Neural progenitor cell (in vitro differentiated cells): ENCODE data around the gene ELF1. TPM values are rescaled to one million over a fixed set of nuclear protein-coding genes. Genes with fewer than 3 reads are reported as not detected.
A peak's percentile ranks its signal among the peaks of the same experiment; 100 is the strongest.

ENCODE experiments used
- DNase-seq: peaks from one replicate; pipeline ENCODE4 v3.0.0-alpha.2; 2016; ENCODE audit warnings: low spot score
- H2AFZ ChIP-seq: fragments of 200-600 bp; sonication (generic); replicated peaks from 2 replicates; pipeline ENCODE4 v1.6.1; 2016; ENCODE audit warnings: antibody characterized with exemption
- H3F3A ChIP-seq: fragments of 200-600 bp; sonication (generic); 2 replicates; pipeline ENCODE4 v1.6.1; 2016; ENCODE audit warnings: antibody characterized with exemption, low read depth
- H3K27ac ChIP-seq: fragments of 200-600 bp; sonication (generic); 2 replicates; pipeline ENCODE4 v1.5.1; 2016; ENCODE audit warnings: mild to moderate bottlenecking
- H3K27me3 ChIP-seq: fragments of 200-600 bp; sonication (generic); 2 replicates; pipeline ENCODE4 v1.6.1; 2016; ENCODE audit warnings: mild to moderate bottlenecking, moderate library complexity
- H3K36me3 ChIP-seq: fragments of 200-600 bp; sonication (generic); 2 replicates; pipeline ENCODE4 v1.5.1; 2016
- H3K4me1 ChIP-seq: fragments of 200-600 bp; sonication (generic); 2 replicates; pipeline ENCODE4 v1.6.1; 2016; ENCODE audit warnings: mixed run types
- H3K4me2 ChIP-seq: fragments of 200-600 bp; sonication (generic); 2 replicates; pipeline ENCODE4 v1.6.1; 2016
- H3K4me3 ChIP-seq: fragments of 200-600 bp; sonication (generic); 2 replicates; pipeline ENCODE4 v1.5.1; 2016
- H3K79me2 ChIP-seq: fragments of 200-600 bp; sonication (generic); 2 replicates; pipeline ENCODE4 v1.6.1; 2016; ENCODE audit warnings: low read depth
- H3K9ac ChIP-seq: fragments of 200-600 bp; sonication (generic); 2 replicates; pipeline ENCODE4 v1.6.1; 2016
- H3K9me3 ChIP-seq: fragments of 200-600 bp; sonication (generic); 2 replicates; pipeline ENCODE4 v1.5.1; 2016; ENCODE audit warnings: low read depth
- H4K20me1 ChIP-seq: fragments of 200-600 bp; sonication (generic); 2 replicates; pipeline ENCODE4 v1.6.1; 2016; ENCODE audit warnings: low read depth
- H3K27ac Mint-ChIP-seq: 3 replicates; pipeline ENCODE4 v1.8.0; 2021; ENCODE audit warnings: mixed read lengths
- H3K27me3 Mint-ChIP-seq: 2 replicates; pipeline ENCODE4 v1.8.0; 2022; ENCODE audit warnings: low read depth, mild to moderate bottlenecking, inconsistent platforms, moderate library complexity, mixed read lengths; ENCODE audit not compliant: insufficient read depth
- H3K36me3 Mint-ChIP-seq: 3 replicates; pipeline ENCODE4 v1.8.0; 2021; ENCODE audit warnings: mixed read lengths
- H3K4me1 Mint-ChIP-seq: 3 replicates; pipeline ENCODE4 v1.8.0; 2021; ENCODE audit warnings: mixed read lengths
- H3K4me3 Mint-ChIP-seq: 3 replicates; pipeline ENCODE4 v1.8.0; 2021; ENCODE audit warnings: mild to moderate bottlenecking, moderate library complexity, mixed read lengths
- H3K9me3 Mint-ChIP-seq: 3 replicates; pipeline ENCODE4 v1.8.0; 2020; ENCODE audit warnings: mixed read lengths
- EZH2 ChIP-seq: fragments of 200-600 bp; sonication (generic); IDR thresholded peaks from 2 replicates; pipeline ENCODE4 v1.6.1; 2017; ENCODE audit warnings: antibody characterized with exemption, mild to moderate bottlenecking, moderate library complexity
- EZH2phosphoT487 ChIP-seq: fragments of 200-600 bp; sonication (generic); IDR thresholded peaks from 2 replicates; pipeline ENCODE4 v1.6.1; 2017; ENCODE audit warnings: antibody characterized with exemption
- total RNA-seq: library from RNA; depleted of rRNA; stranded (reverse); fragments of >200 nt; gene quantifications from 2 replicates; pipeline ENCODE4 v1.2.3, GENCODE V29; 2015; ENCODE audit warnings: low replicate concordance
- TF ChIP-seq, protein P1 (sequence below): fragments of 200-600 bp; sonication (generic); IDR thresholded peaks from 2 replicates; pipeline ENCODE4 v1.5.1; 2017; ENCODE audit warnings: antibody characterized with exemption, mild to moderate bottlenecking

ELF1 gene
- total RNA-seq, 1 donor from 2014 or later, result 9.3 TPM

DNA sequence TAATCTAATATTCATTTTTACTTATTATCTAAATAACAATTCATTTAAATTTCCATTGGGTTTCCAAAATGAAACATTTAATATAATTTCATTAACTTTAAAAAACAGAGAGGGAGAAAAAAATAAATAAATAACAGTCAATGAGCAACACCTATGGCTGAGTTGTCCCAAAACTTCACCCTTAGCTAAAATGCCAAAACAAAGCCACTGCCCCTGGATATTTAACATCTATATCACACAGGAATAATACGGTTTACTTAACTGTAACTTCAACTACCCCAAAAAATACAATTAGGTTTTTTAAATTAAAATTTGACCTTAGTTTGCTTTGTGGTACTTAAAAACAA is 541 bp downstream of the ELF1 start:
- H3K4me1 Mint-ChIP-seq, result peaks cover 4% of the 10 kb centered on the region
- Histone ChIP-seq H3F3A (no peaks in the 10 kb centered on the region), H3K79me2 (no peaks in the 10 kb centered on the region), H3K9ac (no peak overlapping the region), H2AFZ (no peak overlapping the region), H3K9me3 (no peaks in the 10 kb centered on the region), H3K27me3 (no peaks in the 10 kb centered on the region), H3K36me3 (no peaks in the 10 kb centered on the region), H3K4me1 (peaks cover 31% of the 10 kb centered on the region), H3K4me3 (no peak overlapping the region), H3K27ac (no peak overlapping the region), H4K20me1 (no peaks in the 10 kb centered on the region), H3K4me2 (no peak overlapping the region)
- H3K4me3 Mint-ChIP-seq, result no peak overlapping the region
- DNase-seq, result no peak
- TF ChIP-seq EZH2 (no peak), EZH2phosphoT487 (no peak)
- TF ChIP-seq, protein P1, sequence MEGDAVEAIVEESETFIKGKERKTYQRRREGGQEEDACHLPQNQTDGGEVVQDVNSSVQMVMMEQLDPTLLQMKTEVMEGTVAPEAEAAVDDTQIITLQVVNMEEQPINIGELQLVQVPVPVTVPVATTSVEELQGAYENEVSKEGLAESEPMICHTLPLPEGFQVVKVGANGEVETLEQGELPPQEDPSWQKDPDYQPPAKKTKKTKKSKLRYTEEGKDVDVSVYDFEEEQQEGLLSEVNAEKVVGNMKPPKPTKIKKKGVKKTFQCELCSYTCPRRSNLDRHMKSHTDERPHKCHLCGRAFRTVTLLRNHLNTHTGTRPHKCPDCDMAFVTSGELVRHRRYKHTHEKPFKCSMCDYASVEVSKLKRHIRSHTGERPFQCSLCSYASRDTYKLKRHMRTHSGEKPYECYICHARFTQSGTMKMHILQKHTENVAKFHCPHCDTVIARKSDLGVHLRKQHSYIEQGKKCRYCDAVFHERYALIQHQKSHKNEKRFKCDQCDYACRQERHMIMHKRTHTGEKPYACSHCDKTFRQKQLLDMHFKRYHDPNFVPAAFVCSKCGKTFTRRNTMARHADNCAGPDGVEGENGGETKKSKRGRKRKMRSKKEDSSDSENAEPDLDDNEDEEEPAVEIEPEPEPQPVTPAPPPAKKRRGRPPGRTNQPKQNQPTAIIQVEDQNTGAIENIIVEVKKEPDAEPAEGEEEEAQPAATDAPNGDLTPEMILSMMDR, result no peak
- no peaks in the 10 kb centered on the region for H3K9me3 Mint-ChIP-seq
- H3K27me3 Mint-ChIP-seq, result no peaks in the 10 kb centered on the region
- H3K36me3 Mint-ChIP-seq, result peaks cover 1% of the 10 kb centered on the region
- H3K27ac Mint-ChIP-seq, result no peak overlapping the region

DNA sequence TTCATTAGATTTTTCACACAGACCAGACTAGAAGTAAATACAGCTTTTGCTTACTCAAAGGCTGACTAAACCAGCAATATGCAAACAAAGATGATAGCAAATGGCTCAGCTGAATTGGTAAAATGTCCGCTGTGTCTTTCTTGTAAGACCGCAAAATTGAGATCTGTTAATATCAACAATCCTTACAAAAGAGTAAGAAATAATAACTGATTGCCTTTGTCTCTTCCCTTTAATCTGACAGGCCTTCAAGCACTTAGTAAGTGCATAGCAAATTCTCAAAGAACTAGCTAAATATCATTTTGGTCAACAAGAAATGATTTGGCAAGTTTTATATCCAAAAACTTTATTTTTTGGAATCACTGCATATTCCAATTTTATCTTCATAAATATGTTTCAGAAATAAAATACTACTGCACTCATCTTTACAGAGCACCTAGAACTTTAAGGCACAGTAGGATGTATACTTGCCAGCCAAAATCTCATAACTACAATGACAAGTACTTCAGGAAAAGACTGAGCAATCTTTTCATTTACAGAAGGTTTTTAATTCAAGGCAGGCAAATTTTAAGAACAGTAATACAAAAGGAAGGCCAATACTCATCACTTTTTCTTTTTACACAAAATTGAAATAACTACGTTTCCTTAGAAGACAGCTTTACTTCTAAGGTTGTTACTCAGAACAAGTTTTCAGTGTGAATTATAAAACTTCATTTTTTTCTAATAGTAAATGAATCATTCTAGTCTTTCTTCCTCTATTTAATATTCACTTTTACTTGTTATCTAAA is 1.1 kb downstream of the ELF1 start:
- no peaks in the 10 kb centered on the region for H3K36me3 ChIP-seq
- peaks cover 4% of the 10 kb centered on the region for H3K4me1 Mint-ChIP-seq
- H3K79me2 ChIP-seq, result no peaks in the 10 kb centered on the region
- no peak overlapping the region for H2AFZ ChIP-seq
- H3K27me3 ChIP-seq, result no peaks in the 10 kb centered on the region
- no peak for DNase-seq
- no peak overlapping the region for H3K4me3 Mint-ChIP-seq
- no peaks in the 10 kb centered on the region for H3K9me3 Mint-ChIP-seq
- H3K27me3 Mint-ChIP-seq, result no peaks in the 10 kb centered on the region
- H3K9me3 ChIP-seq, result no peaks in the 10 kb centered on the region
- H3K36me3 Mint-ChIP-seq, result peaks cover 1% of the 10 kb centered on the region
- no peak overlapping the region for H3K4me2 ChIP-seq
- H3K27ac ChIP-seq, result no peak overlapping the region
- H4K20me1 ChIP-seq, result no peaks in the 10 kb centered on the region
- TF ChIP-seq EZH2, result no peak
- no peaks in the 10 kb centered on the region for H3F3A ChIP-seq
- H3K9ac ChIP-seq, result no peak overlapping the region
- no peak overlapping the region for H3K4me3 ChIP-seq
- H3K4me1 ChIP-seq, result peaks cover 31% of the 10 kb centered on the region
- no peak overlapping the region for H3K27ac Mint-ChIP-seq

DNA sequence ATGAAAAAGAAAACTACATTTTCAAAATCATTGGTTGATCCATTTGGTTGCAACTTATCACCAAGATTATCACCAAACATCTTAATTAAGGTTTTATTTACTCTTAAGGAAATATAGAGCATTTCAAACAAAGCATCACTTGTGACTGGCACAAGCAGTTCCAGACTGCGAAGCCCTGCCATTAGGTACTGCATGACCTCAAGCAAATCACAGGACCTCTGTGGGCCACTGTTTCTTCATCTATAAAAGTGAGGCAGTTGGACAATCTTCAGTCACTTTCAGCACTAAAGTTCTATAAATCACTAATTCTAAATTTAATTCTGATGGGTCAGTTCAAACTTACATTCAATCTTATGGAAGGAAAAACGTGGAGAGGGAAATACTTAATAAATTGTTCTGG is 2.0 kb downstream of the ELF1 start:
- Histone ChIP-seq H3K79me2 (no peaks in the 10 kb centered on the region), H3K4me3 (no peak overlapping the region), H3F3A (no peaks in the 10 kb centered on the region), H3K4me2 (no peak overlapping the region), H3K27me3 (no peaks in the 10 kb centered on the region), H3K27ac (no peak overlapping the region), H3K36me3 (no peaks in the 10 kb centered on the region), H4K20me1 (no peaks in the 10 kb centered on the region), H3K9me3 (no peaks in the 10 kb centered on the region), H2AFZ (no peak overlapping the region), H3K9ac (no peak overlapping the region), H3K4me1 (peaks cover 31% of the 10 kb centered on the region)
- DNase-seq, result no peak
- no peak for TF ChIP-seq EZH2phosphoT487
- Mint-ChIP-seq H3K27me3 (no peaks in the 10 kb centered on the region), H3K4me1 (peaks cover 4% of the 10 kb centered on the region), H3K27ac (no peak overlapping the region), H3K36me3 (peaks cover 1% of the 10 kb centered on the region), H3K9me3 (no peaks in the 10 kb centered on the region), H3K4me3 (no peak overlapping the region)

DNA sequence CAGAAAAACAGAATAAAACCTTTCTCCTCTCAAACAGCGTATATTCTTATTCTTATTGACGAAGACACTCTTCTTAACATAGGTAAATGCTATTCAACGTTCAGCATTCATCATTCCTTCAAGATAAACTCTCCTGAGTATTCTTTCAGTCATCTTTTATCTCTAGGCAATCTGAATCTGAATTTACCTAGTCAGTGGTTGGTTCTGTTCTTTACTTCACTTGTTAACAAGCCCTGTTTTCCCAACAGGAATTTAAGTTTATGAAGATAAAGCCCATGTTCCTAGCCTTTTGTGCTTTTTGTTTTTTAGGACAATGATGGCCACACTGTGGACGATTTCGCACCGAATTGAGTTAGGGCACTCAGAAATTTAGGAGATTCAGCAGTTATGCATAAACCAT is 3.2 kb downstream of the ELF1 start:
- H3K36me3 Mint-ChIP-seq, result peaks cover 1% of the 10 kb centered on the region
- no peaks in the 10 kb centered on the region for H3K79me2 ChIP-seq
- H3K4me1 Mint-ChIP-seq, result peaks cover 4% of the 10 kb centered on the region
- H3K4me3 Mint-ChIP-seq, result no peak overlapping the region
- H3K27ac Mint-ChIP-seq, result no peak overlapping the region
- peak overlapping the region; percentile 44 for H3K4me2 ChIP-seq
- peak overlapping the region; percentile 30 for H3K27ac ChIP-seq
- no peaks in the 10 kb centered on the region for H4K20me1 ChIP-seq
- no peaks in the 10 kb centered on the region for H3F3A ChIP-seq
- H2AFZ ChIP-seq, result peak overlapping the region; percentile 39
- no peaks in the 10 kb centered on the region for H3K27me3 ChIP-seq
- H3K9me3 Mint-ChIP-seq, result no peaks in the 10 kb centered on the region
- no peak for TF ChIP-seq EZH2
- no peak for TF ChIP-seq EZH2phosphoT487
- TF ChIP-seq, protein P1, result no peak
- H3K9ac ChIP-seq, result no peak overlapping the region
- H3K4me1 ChIP-seq, result peaks cover 31% of the 10 kb centered on the region
- no peaks in the 10 kb centered on the region for H3K9me3 ChIP-seq
- DNase-seq, result no peak
- H3K4me3 ChIP-seq, result no peak overlapping the region
- no peaks in the 10 kb centered on the region for H3K36me3 ChIP-seq
- H3K27me3 Mint-ChIP-seq, result no peaks in the 10 kb centered on the region
